ENCODE results near the gene DFFA. TPM values are rescaled to one million over a fixed set of nuclear protein-coding genes. Genes with fewer than 3 reads are reported as not detected.
A peak's percentile ranks its signal among the peaks of the same experiment; 100 is the strongest.

DFFA gene
- total RNA-seq, 1 experiment from 2014 or later = 86.5 TPM

GRCh38 chr1:10508511-10508951, 36.2 kb upstream of the DFFA start:
- no peak for TF ChIP-seq USF2 (CRISPR knock-in tag; IDR thresholded peaks at IDR 0.05)
- no peak for TF ChIP-seq ETV6 (CRISPR knock-in tag; IDR thresholded peaks at IDR 0.05)
- TF ChIP-seq FOXP4 (CRISPR knock-in tag; IDR thresholded peaks at IDR 0.05) = no peak
- no peak for TF ChIP-seq ZNF532 (CRISPR knock-in tag; IDR thresholded peaks at IDR 0.05; ENCODE audit: borderline replicate concordance)
- TF ChIP-seq FOXP1 (CRISPR knock-in tag; IDR thresholded peaks at IDR 0.05; ENCODE audit: borderline replicate concordance) = no peak
- TF ChIP-seq HMGXB4 (CRISPR knock-in tag; IDR thresholded peaks at IDR 0.05) = no peak
- TF ChIP-seq ZNF138 (CRISPR knock-in tag; conservative IDR thresholded peaks at IDR 0.05) = no peak
- TF ChIP-seq SMAD4 (CRISPR knock-in tag; IDR thresholded peaks at IDR 0.05) = no peak
- no peak for TF ChIP-seq CBFB (CRISPR knock-in tag; IDR thresholded peaks at IDR 0.05; ENCODE audit: low read depth)
- TF ChIP-seq ZNF121 (CRISPR knock-in tag; IDR thresholded peaks at IDR 0.05) = no peak
- no peak for TF ChIP-seq SMAD3 (CRISPR knock-in tag; IDR thresholded peaks at IDR 0.05; ENCODE audit: borderline replicate concordance)
- no peak for TF ChIP-seq ATF3 (CRISPR knock-in tag; conservative IDR thresholded peaks at IDR 0.05)
- no peak for TF ChIP-seq PREB (CRISPR knock-in tag; IDR thresholded peaks at IDR 0.05; ENCODE audit: borderline replicate concordance)
- no peak for TF ChIP-seq TP53 (CRISPR knock-in tag; IDR thresholded peaks at IDR 0.05)
- no peak for TF ChIP-seq MXD4 (CRISPR knock-in tag; IDR thresholded peaks at IDR 0.05; ENCODE audit: borderline replicate concordance)
- TF ChIP-seq IRF2 (CRISPR knock-in tag; IDR thresholded peaks at IDR 0.05; ENCODE audit: borderline replicate concordance, low read depth) = no peak
- TF ChIP-seq ATF1 (CRISPR knock-in tag; IDR thresholded peaks at IDR 0.05) = no peak
- TF ChIP-seq USF1 (CRISPR knock-in tag; IDR thresholded peaks at IDR 0.05) = no peak
- Mint-ChIP-seq H3K27me3 (ENCODE audit: low read depth) (no peaks in the 10 kb centered on the region), H3K4me1 (peaks cover 42% of the 10 kb centered on the region), H3K36me3 (no peaks in the 10 kb centered on the region), H3K9me3 (no peaks in the 10 kb centered on the region), H3K4me3 (no peak overlapping the region), H3K27ac (peak overlapping the region; percentile 92)
- POLR2A ChIA-PET = no interaction called here
- ATAC-seq (peak; percentile 67), DNase-seq (ENCODE audit: low spot score) (peak; percentile 29)
- CTCF ChIA-PET = interaction anchor here (0.7 to 4.5 kb wide), 17 partner anchors 11 to 529 kb away, joined by 3 to 48 read pairs (median 8); partner anchors contain the start of genes CASZ1 and CENPS

All from WTC11 (cell line).